ENCODE data around the gene ANKRD12.

DNA sequence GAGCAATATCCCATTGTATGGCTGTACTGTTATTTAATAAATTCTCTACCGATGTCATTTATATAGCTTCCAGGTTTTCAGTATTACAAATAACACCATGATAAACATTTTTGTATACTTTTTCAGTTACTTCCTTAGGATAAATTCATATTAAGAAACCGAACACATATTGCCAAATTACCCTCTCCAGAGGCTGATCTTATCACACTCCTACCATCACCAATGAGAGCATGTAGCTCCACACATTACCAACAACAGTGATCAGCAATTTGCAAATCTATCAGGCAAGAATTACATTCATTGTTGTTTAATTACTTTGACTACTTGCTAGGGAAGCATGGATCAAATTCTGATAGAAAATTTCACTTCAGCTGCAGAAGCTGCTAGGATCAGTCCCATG lies 39.9 kb upstream of the ANKRD12 start:
- TF ChIP-seq, protein P1, sequence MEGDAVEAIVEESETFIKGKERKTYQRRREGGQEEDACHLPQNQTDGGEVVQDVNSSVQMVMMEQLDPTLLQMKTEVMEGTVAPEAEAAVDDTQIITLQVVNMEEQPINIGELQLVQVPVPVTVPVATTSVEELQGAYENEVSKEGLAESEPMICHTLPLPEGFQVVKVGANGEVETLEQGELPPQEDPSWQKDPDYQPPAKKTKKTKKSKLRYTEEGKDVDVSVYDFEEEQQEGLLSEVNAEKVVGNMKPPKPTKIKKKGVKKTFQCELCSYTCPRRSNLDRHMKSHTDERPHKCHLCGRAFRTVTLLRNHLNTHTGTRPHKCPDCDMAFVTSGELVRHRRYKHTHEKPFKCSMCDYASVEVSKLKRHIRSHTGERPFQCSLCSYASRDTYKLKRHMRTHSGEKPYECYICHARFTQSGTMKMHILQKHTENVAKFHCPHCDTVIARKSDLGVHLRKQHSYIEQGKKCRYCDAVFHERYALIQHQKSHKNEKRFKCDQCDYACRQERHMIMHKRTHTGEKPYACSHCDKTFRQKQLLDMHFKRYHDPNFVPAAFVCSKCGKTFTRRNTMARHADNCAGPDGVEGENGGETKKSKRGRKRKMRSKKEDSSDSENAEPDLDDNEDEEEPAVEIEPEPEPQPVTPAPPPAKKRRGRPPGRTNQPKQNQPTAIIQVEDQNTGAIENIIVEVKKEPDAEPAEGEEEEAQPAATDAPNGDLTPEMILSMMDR (IDR thresholded peaks at IDR 0.05), result no peak
- TF ChIP-seq TCF7L2 (IDR thresholded peaks at IDR 0.05; ENCODE audit: low read depth, low read length), result no peak
- TF ChIP-seq, protein P2, sequence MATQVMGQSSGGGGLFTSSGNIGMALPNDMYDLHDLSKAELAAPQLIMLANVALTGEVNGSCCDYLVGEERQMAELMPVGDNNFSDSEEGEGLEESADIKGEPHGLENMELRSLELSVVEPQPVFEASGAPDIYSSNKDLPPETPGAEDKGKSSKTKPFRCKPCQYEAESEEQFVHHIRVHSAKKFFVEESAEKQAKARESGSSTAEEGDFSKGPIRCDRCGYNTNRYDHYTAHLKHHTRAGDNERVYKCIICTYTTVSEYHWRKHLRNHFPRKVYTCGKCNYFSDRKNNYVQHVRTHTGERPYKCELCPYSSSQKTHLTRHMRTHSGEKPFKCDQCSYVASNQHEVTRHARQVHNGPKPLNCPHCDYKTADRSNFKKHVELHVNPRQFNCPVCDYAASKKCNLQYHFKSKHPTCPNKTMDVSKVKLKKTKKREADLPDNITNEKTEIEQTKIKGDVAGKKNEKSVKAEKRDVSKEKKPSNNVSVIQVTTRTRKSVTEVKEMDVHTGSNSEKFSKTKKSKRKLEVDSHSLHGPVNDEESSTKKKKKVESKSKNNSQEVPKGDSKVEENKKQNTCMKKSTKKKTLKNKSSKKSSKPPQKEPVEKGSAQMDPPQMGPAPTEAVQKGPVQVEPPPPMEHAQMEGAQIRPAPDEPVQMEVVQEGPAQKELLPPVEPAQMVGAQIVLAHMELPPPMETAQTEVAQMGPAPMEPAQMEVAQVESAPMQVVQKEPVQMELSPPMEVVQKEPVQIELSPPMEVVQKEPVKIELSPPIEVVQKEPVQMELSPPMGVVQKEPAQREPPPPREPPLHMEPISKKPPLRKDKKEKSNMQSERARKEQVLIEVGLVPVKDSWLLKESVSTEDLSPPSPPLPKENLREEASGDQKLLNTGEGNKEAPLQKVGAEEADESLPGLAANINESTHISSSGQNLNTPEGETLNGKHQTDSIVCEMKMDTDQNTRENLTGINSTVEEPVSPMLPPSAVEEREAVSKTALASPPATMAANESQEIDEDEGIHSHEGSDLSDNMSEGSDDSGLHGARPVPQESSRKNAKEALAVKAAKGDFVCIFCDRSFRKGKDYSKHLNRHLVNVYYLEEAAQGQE (IDR thresholded peaks at IDR 0.05; ENCODE audit: insufficient read depth in 1 of 2, low read depth in 2 of 2, low read length in 1 of 2), result no peak
- no peak for TF ChIP-seq SIN3A (IDR thresholded peaks at IDR 0.05; ENCODE audit: borderline replicate concordance, insufficient read depth, low read depth, low read length)
